GM23248 (cell line): ENCODE measurements around the gene ZBTB32. TPM values are rescaled to one million over a fixed set of nuclear protein-coding genes. Genes with fewer than 3 reads are reported as not detected.

ENCODE experiments used
- DNase-seq: peaks from one replicate; pipeline ENCODE4 v3.0.0-alpha.2; 2015
- H2AFZ ChIP-seq: fragments of 200-600 bp; sonication (generic); 2 replicates; pipeline ENCODE4 v1.6.1; 2016; ENCODE audit warnings: antibody characterized with exemption
- H3F3A ChIP-seq: fragments of 200-600 bp; sonication (generic); 2 replicates; pipeline ENCODE4 v1.6.1; 2016; ENCODE audit warnings: mild to moderate bottlenecking, antibody characterized with exemption, mixed run types; ENCODE audit not compliant: insufficient read depth
- H3K27ac ChIP-seq: fragments of 200-600 bp; sonication (generic); 2 replicates; pipeline ENCODE4 v1.5.1; 2016; ENCODE audit warnings: mild to moderate bottlenecking
- H3K27me3 ChIP-seq: fragments of 200-600 bp; sonication (generic); replicated peaks from 2 replicates; pipeline ENCODE4 v1.6.1; 2016; ENCODE audit warnings: mild to moderate bottlenecking; ENCODE audit not compliant: insufficient read depth
- H3K36me3 ChIP-seq: fragments of 200-600 bp; sonication (generic); 2 replicates; pipeline ENCODE4 v1.6.1; 2016; ENCODE audit warnings: low read depth, mild to moderate bottlenecking
- H3K4me1 ChIP-seq: fragments of 200-600 bp; sonication (generic); 2 replicates; pipeline ENCODE4 v1.6.1; 2016; ENCODE audit warnings: mild to moderate bottlenecking; ENCODE audit not compliant: insufficient read depth
- H3K4me2 ChIP-seq: fragments of 200-600 bp; sonication (generic); one replicate; pipeline ENCODE4 v1.6.1; 2016; ENCODE audit warnings: mild to moderate bottlenecking; ENCODE audit not compliant: unreplicated experiment
- H3K4me3 ChIP-seq: fragments of 200-600 bp; sonication (generic); 2 replicates; pipeline ENCODE4 v1.5.1; 2016; ENCODE audit warnings: mild to moderate bottlenecking
- H3K79me2 ChIP-seq: fragments of 200-600 bp; sonication (generic); 2 replicates; pipeline ENCODE4 v1.6.1; 2016; ENCODE audit warnings: mild to moderate bottlenecking; ENCODE audit not compliant: insufficient read depth
- H3K9ac ChIP-seq: fragments of 200-600 bp; sonication (generic); 2 replicates; pipeline ENCODE4 v1.6.1; 2016; ENCODE audit warnings: mild to moderate bottlenecking
- H3K9me2 ChIP-seq: fragments of 200-600 bp; sonication (generic); 2 replicates; pipeline ENCODE4 v1.6.1; 2016; ENCODE audit warnings: mixed run types, mild to moderate bottlenecking, moderate library complexity; ENCODE audit not compliant: insufficient read depth
- H3K9me3 ChIP-seq: fragments of 200-600 bp; sonication (generic); one replicate; pipeline ENCODE4 v1.6.1; 2017; ENCODE audit warnings: low read depth
- H4K20me1 ChIP-seq: fragments of 200-600 bp; sonication (generic); 2 replicates; pipeline ENCODE4 v1.6.0; 2016; ENCODE audit not compliant: insufficient read depth
- EZH2 ChIP-seq: fragments of 200-600 bp; sonication (generic); IDR thresholded peaks from 2 replicates; pipeline ENCODE4 v1.6.1; 2018; ENCODE audit warnings: antibody characterized with exemption, mild to moderate bottlenecking; ENCODE audit not compliant: insufficient read depth, poor library complexity, severe bottlenecking
- EZH2phosphoT487 ChIP-seq: fragments of 200-600 bp; sonication (generic); IDR thresholded peaks from 2 replicates; pipeline ENCODE4 v1.6.1; 2018; ENCODE audit warnings: antibody characterized with exemption, moderate library complexity, mild to moderate bottlenecking, low read depth; ENCODE audit not compliant: insufficient read depth
- WGBS, 2 experiments: methylation state at CpG; one replicate each; pipeline ENCODE4 v1.1.6; 2015 to 2017; ENCODE audit warnings: low lambda C conversion rate in 2 of 2, low coverage in 1 of 2; ENCODE audit errors: missing lambda C conversion rate in 2 of 2; 5-methylcytosine and 5-hydroxymethylcytosine counted together
- in situ Hi-C: fragments of 300-500 bp; cut with MboI; formaldehyde crosslinking; loops from 2 replicates; pipeline ENCODE4 v1.15.0; 2020
- polyA plus RNA-seq: library from polyadenylated mRNA; unstranded; fragments of >200 nt; fragmentation: Nextera tagmentation; extraction: Ambion mirVana; gene quantifications from 2 replicates; pipeline ENCODE4 v1.2.1, GENCODE V29; 2016
- total RNA-seq: library from RNA; depleted of rRNA; stranded (reverse); fragments of >200 nt; shearing (Covaris generic); gene quantifications from 2 replicates; pipeline ENCODE4 v1.2.3, GENCODE V29; 2014

ZBTB32 gene
- total and polyA plus RNA-seq, 2 experiments from 2014 or later: not detected

DNA sequence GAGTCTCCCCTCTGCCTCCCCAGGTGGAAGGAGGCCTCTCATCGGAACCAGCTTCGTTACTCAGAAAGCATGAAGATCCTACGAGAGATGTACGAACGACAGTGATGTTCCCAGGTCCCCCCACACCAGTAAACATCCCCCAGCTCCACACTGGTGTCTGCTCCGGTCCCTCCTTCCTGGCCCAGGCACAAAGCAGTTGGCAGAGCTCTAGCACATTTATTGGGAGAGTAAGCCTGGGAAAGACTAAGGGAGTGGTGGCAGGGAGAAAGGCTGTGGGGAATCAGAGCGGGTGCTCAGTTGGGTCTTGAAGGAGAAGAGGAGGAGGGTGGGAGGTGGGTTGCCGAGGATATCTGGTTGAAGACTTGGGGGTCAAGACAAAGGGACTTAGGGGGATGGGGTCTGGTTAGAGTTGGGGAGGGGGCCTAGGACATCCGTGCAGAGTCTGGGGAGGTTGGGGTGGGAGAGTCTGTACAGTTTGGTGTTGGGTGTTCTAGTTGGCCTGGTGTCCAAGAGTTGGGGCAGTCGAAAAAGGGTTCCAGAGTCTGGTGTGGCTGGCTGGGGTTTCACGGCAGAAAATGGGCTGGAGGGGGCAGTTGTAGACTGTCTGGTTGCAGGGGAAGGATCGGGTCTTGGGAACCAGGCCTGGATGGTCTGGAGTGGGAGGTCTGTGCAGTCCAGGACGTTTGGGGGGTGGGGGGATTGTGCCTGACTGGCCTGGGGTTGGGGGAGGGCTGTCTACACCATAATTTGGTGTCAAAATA, 50.2 kb downstream of the ZBTB32 start:
- in situ Hi-C loops: no loop called here
- peak overlapping the region; percentile 97 for H3K27ac ChIP-seq
- H3K79me2 ChIP-seq: peaks cover 27% of the 10 kb centered on the region
- no peak for DNase-seq
- H4K20me1 ChIP-seq: no peaks in the 10 kb centered on the region
- no peaks in the 10 kb centered on the region for H3K9me2 ChIP-seq
- H3K9me3 ChIP-seq: no peaks in the 10 kb centered on the region
- peaks cover 24% of the 10 kb centered on the region for H3K4me1 ChIP-seq
- H2AFZ ChIP-seq: no peak overlapping the region
- no peak overlapping the region for H3K4me2 ChIP-seq
- 69 to 70% methylated on average over 11 to 13 of the region's 13 CpGs for WGBS, 2 experiments
- peak overlapping the region; percentile 86 for H3K9ac ChIP-seq
- TF ChIP-seq EZH2 (no peak), EZH2phosphoT487 (no peak)
- no peaks in the 10 kb centered on the region for H3K27me3 ChIP-seq
- H3K36me3 ChIP-seq: no peaks in the 10 kb centered on the region
- no peak overlapping the region for H3K4me3 ChIP-seq
- peaks cover 3% of the 10 kb centered on the region; the same call in 1 of the 2 replicates for H3F3A ChIP-seq

DNA sequence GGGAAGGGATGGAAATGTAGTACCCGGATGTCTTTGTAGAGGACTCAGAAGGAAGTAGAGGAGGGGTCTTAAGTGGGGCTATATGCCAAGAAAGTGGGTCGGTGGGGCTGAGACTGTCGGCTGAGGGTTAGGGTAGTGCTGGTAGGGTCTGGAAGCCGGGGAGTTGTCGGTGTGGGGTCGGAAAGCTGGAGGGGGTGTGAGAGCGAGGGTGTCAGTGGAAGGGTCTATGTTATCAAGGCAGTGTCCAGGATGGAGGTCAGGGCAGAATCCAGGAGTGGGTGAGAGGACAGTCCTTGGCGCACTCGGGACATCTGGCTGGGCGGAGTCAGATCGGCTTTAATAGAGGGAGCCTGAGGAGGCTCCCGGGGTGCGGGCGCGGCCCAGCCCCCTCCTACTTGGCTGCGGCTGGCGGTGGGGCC, 50.8 kb downstream of the ZBTB32 start:
- TF ChIP-seq EZH2: no peak
- TF ChIP-seq EZH2phosphoT487: no peak
- in situ Hi-C loops: no loop called here
- Histone ChIP-seq H3K4me2 (peak overlapping the region; percentile 91), H3K27ac (peak overlapping the region; percentile 97), H3K27me3 (no peaks in the 10 kb centered on the region), H3K4me3 (peak overlapping the region; percentile 84), H2AFZ (peak overlapping the region; percentile 42; the same call in 1 of the 2 replicates), H3K79me2 (peaks cover 27% of the 10 kb centered on the region), H3F3A (peaks cover 3% of the 10 kb centered on the region; the same call in 1 of the 2 replicates), H3K9me3 (no peaks in the 10 kb centered on the region), H3K4me1 (peaks cover 21% of the 10 kb centered on the region), H3K9ac (peak overlapping the region; percentile 86), H3K9me2 (no peaks in the 10 kb centered on the region), H3K36me3 (no peaks in the 10 kb centered on the region), H4K20me1 (no peaks in the 10 kb centered on the region)
- WGBS, 2 experiments: 26 to 37% methylated on average over 10 to 17 of the region's 17 CpGs
- DNase-seq: no peak

DNA sequence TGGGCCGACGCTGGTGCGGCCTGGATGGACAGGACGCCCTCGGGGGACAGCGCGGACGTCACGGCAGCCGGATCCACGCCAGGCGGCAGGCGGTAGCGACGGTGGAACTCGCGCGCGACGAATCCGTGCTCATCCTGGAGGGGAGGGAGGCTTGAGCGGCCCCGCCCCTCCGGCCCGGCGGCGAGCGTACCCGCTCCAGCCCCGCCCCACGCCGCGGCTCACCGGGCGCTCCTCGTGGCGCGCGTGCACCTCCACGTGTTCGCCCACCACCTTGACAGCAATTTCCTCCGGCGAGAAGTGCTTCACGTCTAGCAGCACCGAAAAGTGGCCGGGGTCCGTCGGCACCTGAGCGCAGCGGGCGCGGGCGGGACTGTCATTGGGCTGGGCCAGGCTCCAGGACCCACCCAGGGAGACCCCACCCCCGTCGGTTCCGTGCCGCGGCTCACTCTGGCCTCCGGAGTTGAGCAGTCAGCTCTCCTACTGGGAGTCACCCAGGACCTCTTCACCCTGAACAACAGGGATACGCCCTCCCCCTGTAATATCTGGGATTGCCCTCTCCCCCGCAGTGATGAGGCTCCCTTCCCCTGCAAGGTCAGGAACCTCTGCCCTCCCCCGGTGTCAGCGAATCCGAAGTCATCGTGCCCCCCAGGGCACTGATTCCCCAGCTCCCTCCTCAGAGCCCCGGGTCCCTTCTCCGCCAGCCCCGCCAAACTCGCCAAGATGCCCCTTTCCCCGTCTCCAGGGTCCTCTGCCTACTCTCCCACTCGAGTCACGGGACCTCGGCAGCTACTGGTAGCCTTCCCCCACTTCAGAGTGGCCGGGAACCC, 51.4 kb downstream of the ZBTB32 start:
- DNase-seq: peak; percentile 91
- Histone ChIP-seq H3K79me2 (peaks cover 27% of the 10 kb centered on the region), H3K9ac (peak overlapping the region; percentile 86), H3K9me3 (no peaks in the 10 kb centered on the region), H2AFZ (peak overlapping the region; percentile 42), H4K20me1 (no peaks in the 10 kb centered on the region), H3K36me3 (peaks cover 2% of the 10 kb centered on the region; the same call in 1 of the 2 replicates), H3K4me3 (peak overlapping the region; percentile 84), H3K9me2 (no peaks in the 10 kb centered on the region), H3K4me1 (peaks cover 21% of the 10 kb centered on the region), H3K27ac (peak overlapping the region; percentile 97), H3K27me3 (no peaks in the 10 kb centered on the region), H3F3A (peaks cover 3% of the 10 kb centered on the region; the same call in 1 of the 2 replicates), H3K4me2 (peak overlapping the region; percentile 91)
- WGBS, 2 experiments: 2 to 4% methylated on average over 27 to 55 of the region's 74 CpGs
- TF ChIP-seq EZH2 (no peak), EZH2phosphoT487 (no peak)
- in situ Hi-C loops: no loop called here
